Sigmoid colon (tissue), 4 donors: Measurements from ENCODE around the gene ETS1.

Experiments used
- CTCF ChIP-seq, 4 experiments: fragments of 450-650 bp in 3 of 4; fragments of 200-600 bp in 1 of 4; IDR thresholded peaks; one replicate each; pipeline ENCODE4 v1.5.1; 2016 to 2019; ENCODE audit warnings: antibody characterized with exemption in 4 of 4, mild to moderate bottlenecking in 3 of 4, moderate library complexity in 2 of 4
- EP300 ChIP-seq, 4 donors: sonication (generic); formaldehyde crosslinking; IDR thresholded peaks; one replicate each; pipeline ENCODE4 v1.6.1; 2017; ENCODE audit warnings: antibody characterized with exemption in 4 of 4
- POLR2A ChIP-seq, 2 donors: fragments of 450-650 bp; IDR thresholded peaks; one replicate each; pipeline ENCODE4 v1.6.1; 2016; ENCODE audit warnings: antibody characterized with exemption in 2 of 2, mild to moderate bottlenecking in 2 of 2, moderate library complexity in 2 of 2
- POLR2AphosphoS5 ChIP-seq, 4 donors: sonication (generic); formaldehyde crosslinking; IDR thresholded peaks; one replicate each; pipeline ENCODE4 v1.6.1; 2017; ENCODE audit warnings: antibody characterized with exemption in 4 of 4

DNA sequence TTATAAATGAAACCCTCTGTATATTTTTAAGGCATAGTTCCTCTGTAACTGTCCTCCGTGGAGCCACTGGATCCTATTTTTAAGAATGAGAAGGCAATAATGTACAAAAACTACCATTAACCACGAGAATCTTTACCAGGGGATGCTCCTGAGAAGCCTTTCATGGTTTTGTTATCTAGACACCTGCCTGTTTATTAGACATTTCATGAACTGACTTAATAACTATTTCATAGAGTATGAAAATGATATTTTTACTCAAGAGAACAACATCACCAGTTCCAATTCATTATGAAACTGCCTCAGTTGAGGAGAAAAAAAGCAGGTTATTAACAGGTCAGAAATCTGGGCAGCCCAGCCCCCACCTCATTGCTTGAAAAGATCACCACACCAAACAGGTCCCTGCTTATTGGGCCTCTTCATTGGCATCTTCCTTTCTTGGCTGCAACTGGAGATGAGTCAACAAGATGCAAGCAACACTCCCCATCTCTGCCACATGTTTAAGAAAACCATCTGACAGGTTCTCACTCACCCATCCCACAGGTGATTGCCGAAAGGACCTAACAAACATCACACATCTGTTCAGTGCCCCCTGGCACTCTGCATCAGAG lies 27.8 kb downstream of the ETS1 start:
- TF ChIP-seq CTCF (IDR thresholded peaks at IDR 0.05) (no peak), POLR2AphosphoS5 (IDR thresholded peaks at IDR 0.05) (no peak), POLR2A (IDR thresholded peaks at IDR 0.05) (no peak), EP300 (IDR thresholded peaks at IDR 0.05) (no peak)
